ENCODE measurements around the gene LILRA1.
"Not testable (repeated sequence)": the region's sequence is repeated elsewhere in the genome, so short reads cannot be mapped to it uniquely, and the experiment has no call there.

GRCh38 chr19:54595680-54596436, 2.4 kb downstream of the LILRA1 start:
- TF ChIP-seq, protein P1, sequence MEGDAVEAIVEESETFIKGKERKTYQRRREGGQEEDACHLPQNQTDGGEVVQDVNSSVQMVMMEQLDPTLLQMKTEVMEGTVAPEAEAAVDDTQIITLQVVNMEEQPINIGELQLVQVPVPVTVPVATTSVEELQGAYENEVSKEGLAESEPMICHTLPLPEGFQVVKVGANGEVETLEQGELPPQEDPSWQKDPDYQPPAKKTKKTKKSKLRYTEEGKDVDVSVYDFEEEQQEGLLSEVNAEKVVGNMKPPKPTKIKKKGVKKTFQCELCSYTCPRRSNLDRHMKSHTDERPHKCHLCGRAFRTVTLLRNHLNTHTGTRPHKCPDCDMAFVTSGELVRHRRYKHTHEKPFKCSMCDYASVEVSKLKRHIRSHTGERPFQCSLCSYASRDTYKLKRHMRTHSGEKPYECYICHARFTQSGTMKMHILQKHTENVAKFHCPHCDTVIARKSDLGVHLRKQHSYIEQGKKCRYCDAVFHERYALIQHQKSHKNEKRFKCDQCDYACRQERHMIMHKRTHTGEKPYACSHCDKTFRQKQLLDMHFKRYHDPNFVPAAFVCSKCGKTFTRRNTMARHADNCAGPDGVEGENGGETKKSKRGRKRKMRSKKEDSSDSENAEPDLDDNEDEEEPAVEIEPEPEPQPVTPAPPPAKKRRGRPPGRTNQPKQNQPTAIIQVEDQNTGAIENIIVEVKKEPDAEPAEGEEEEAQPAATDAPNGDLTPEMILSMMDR (conservative IDR thresholded peaks at IDR 0.05; ENCODE audit: low read length), result not testable (repeated sequence)
- TF ChIP-seq EZH2phosphoT487 (IDR thresholded peaks at IDR 0.05; ENCODE audit: borderline replicate concordance, low read depth, low read length), result not testable (repeated sequence)

Measured in OCI-LY7 (cell line).